HG03571 (cell line): ENCODE results near the gene KLHL20.
"Not testable (repeated sequence)": the region's sequence is repeated elsewhere in the genome, so short reads cannot be mapped to it uniquely, and the experiment has no call there.

Experiments
- ATAC-seq: cut with Tn5 transposase; IDR thresholded peaks from one replicate; pipeline ENCODE4 v1.9.1; 2021; ENCODE audit not compliant: unreplicated experiment

The KLHL20 gene, protein sequence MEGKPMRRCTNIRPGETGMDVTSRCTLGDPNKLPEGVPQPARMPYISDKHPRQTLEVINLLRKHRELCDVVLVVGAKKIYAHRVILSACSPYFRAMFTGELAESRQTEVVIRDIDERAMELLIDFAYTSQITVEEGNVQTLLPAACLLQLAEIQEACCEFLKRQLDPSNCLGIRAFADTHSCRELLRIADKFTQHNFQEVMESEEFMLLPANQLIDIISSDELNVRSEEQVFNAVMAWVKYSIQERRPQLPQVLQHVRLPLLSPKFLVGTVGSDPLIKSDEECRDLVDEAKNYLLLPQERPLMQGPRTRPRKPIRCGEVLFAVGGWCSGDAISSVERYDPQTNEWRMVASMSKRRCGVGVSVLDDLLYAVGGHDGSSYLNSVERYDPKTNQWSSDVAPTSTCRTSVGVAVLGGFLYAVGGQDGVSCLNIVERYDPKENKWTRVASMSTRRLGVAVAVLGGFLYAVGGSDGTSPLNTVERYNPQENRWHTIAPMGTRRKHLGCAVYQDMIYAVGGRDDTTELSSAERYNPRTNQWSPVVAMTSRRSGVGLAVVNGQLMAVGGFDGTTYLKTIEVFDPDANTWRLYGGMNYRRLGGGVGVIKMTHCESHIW

DNA sequence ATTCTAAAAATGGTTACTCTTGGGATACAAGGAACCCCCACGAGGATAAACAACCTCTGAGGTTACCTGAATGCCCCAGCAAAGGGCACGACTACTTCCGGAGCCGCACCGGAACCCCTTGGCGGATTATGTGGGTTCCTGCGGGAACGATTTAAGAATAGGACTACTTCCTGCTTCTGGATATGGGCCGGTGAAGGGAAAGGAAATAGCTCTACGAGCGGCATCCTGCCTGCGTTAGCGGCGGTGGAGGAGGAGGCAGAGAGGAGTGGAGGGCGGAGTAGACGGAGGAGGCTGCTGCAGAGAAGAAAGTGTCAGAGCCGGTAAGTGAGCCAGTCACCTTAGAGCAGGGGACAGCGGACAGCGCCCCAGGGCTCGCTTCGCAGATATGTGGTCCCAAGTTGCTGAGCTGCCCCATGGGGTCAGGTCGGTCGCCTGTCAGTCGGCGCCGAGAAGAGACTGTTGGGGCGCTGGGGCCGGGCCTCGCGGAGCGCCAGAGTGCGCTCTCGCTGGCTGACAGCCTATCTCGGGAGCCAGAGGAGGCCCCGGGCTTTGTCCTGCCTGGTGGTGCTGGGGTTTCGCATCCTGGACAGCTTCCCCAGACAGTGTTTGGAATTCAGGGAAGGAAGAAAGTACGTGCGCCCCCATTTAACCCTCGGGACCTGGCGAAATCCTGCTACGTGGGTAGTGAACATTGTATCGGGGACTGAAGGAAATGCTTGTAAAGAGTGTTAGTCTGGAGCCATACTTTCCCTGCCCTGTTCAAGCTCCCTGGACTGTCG lies at the start of gene KLHL20:
Gene KLHL20, plus strand, starts transcription at position 223 of the 779 bp plus-strand sequence. CDS start 1,063 bp downstream, outside the sequence.
- ATAC-seq: peak; percentile 87

DNA sequence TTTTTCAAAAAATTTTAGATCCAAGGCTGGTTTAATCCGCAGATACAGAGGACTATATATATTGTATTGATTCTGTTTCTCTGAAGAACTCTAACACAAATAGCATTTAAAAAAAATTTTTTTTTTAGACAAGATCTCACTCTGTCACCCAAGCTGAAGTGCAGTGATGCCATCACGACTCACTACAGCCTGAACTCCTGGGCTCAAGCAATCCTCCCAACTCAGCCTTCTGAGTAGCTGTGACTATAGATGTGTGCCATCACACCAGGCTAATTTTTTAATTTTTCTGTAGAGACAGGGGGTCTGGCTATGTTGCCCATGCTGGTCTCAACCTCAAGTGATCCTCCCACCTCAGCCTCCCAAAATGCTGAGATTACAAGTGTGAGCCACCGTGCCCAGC lies 48.1 kb upstream of the KLHL20 start:
- no peak for ATAC-seq

DNA sequence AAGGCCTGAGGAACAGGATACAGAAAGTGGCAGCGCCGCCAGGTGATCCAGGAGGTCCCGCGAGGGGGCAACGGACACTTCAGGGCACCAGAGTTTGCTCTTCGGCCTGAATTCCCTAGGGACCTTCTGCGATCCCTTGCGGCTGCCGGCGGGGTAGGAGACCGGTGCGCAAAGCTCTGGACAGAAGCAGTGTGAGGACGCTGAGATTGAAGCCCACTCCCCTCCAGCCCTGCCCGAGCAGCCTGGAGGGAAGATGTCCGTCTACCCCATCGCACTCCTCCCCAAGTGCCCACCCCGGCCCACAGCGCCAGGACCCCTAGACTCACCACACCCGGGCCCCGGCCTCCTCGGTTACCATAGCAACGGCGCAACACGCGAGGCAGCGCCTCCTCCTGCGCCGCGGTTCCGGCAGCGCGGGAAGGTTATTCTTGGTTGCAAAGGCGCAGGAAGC lies 45.3 kb upstream of the KLHL20 start, which contains the start of gene ANKRD45:
Gene ANKRD45, minus strand, starts transcription at position 361 of the 451 bp plus-strand sequence. CDS start 10,433 bp downstream, outside the sequence.
- ATAC-seq: no peak

DNA sequence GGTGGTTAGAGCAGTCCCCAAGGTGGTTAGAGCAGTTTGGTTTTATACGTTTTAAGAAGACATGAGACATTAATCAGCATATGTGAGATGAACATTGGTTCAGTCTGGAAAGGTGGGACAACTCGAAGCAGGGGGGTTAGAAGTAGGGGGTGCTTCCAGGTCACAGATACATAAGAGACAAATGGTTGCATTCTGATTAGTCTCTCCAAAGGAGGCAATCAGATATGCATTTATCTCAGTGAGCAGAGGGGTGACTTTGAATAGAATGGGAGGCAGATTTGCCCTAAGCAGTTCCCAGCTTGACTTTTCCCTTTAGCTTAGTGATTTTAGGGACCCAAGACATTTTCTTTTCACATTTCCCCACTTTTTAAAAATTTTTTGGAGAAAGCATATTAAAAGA lies 40.3 kb upstream of the KLHL20 start:
- ATAC-seq: not testable (repeated sequence)

DNA sequence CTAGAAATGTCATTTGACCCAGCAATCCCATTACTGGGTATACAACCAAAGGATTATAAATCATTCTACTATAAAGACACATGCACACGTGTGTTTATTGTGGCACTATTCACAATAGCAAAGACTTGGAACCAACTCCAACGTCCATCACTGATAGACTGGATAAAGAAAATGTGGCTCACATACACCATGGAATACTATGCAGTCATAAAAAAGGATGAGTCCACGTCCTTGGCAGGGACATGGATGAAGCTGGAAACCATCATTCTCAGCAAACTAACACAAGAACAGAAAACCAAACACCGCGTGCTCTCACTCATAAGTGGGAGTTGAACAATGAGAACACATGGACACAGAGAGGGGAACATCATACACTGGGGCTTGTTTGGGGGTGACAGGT lies 34.6 kb upstream of the KLHL20 start:
- not testable (repeated sequence) for ATAC-seq

DNA sequence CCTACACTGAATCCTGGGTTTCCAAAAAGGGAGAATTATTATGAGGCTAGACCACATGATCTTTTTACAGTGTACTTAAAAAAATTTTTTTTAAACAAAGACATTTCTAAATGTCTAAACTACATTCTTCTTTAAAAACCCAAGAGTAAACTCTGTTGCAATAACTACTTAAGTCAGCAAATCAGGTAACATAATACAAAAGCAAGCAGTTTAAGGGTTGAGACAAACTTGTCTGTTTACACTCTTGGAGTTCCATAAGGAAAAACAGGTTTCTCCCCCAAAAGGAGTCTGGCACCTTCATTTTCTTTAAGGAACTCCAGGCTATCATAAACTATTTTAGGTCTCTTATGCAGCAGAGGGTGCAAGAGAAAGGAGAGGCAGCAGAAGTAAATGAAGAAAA lies 32.6 kb upstream of the KLHL20 start:
- ATAC-seq: no peak

DNA sequence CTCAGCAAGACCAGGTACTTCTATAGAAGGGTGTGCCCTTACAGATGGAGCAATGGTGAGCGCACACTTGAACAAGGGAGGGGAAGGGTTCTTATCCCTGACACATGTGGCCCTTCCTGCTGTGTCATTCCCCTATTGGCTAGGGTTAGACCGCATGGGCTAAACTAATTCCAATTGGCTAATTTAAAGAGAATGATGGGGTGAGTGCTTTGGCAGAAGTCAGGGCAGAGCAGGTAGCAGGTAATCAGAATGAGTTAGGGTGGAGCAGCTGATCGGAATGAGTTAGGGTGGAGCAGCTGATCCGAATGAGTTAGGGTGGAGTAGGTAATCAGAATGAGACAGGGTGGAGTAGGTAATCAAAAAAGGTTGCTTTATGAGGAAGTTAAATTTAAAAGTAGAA lies 30.9 kb upstream of the KLHL20 start:
- ATAC-seq: not testable (repeated sequence)

DNA sequence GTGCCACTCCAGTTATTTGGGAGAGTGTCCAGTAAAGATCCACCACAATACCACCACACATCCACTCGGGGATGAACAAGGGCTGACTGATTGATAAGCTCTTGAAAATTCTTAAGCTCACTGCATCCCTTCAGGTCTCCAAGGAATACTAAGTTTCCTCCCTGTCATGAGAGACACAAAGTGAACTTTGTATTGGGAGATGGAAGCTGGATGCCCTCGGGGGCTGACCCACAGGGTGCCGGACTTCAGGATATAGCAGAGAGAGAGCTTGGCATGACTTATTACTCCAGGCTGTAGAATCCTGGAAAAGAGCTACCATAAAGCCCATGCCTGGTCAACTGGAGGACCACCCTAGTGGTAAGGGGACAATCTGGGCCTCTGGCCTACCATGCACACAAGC lies 29.7 kb upstream of the KLHL20 start:
- not testable (repeated sequence) for ATAC-seq

DNA sequence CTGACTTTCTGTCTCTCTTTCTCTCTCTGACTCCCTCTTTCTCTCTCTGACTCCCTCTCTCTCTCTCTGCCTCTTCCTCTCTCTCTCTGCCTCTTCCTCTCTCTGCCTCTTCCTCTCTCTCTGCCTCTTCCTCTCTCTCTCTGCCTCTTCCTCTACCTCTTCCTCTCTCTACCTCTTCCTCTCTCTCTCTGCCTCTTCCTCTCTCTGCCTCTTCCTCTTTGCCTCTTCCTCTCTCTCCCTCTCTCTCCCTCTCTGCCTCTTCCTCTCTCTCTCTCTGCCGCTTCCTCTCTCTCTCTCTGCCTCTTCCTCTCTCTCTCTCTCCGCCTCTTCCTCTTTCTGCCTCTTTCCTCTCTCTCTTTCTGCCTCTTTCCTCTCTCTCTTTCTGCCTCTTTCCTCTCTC lies 26.5 kb upstream of the KLHL20 start:
- ATAC-seq: no peak

DNA sequence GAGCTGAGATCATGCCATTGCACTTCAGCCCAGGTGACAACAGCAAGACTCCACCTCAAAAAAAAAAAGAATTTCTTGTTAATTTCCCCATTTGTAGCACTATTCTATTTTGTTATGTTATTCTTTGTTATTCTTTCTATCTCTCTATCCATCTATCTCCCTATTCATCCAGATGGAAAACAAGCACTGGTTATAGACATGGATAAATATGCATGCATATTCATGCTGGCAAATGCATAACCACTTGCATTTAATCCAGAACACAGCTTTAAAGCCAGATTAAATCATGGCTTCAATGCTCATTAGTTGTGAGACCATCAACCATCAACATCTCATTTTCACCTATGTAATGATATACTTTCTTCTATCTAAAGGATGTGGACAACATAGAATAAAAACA lies 21.5 kb upstream of the KLHL20 start:
- no peak for ATAC-seq

DNA sequence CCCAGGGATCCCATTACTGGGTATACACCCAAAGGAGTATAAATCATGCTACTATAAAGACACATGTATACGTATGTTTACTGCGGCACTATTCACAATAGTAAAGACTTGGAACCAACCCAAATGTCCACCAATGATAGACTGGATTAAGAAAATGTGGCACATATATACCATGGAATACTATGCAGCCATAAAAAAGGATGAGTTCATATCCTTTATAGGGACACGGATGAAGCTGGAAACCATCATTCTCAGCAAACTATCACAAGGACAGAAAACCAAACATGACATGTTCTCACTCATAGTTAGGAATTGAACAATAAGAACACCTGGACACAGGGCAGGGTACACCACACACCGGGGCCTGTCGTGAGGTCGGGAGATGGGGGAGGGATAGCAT lies 13.5 kb upstream of the KLHL20 start:
- ATAC-seq: not testable (repeated sequence)

DNA sequence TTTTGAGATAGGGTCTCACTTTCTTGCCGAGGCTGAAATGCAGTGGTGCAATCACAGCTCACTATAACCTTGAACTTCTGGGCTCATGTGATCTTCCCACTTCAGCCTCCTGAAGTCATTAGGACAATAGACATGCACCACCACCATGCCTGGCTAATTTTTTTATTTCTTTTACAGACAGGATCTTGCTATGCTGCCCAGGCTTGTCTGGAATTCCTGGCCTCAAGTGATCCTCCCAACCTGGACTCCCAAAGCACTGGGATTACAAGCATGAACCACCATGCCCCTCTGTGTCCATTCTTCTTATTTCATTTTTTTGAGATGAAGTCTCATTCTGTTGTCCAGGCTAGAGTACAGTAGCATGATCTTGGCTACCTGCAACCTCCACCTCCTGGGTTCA lies 12.0 kb upstream of the KLHL20 start:
- no peak for ATAC-seq

DNA sequence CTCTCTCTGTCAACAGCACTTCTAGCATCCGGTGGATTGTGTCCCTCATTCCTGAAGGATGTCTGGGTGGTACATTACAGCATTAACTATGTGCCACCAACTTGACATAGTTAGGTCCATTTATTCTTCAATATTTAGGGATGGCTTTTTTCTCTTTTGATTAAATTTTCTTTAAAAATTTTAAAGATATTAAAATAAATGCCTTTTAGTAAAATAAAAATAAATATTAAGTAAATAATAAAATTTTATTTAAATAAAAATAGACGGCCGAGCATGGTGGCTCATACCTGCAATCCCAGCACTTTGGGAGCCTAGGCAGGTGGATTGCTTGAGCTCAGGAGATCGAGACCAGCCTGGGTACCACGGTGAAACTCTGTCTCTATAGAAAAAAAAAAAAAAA lies 9.7 kb upstream of the KLHL20 start:
- no peak for ATAC-seq

DNA sequence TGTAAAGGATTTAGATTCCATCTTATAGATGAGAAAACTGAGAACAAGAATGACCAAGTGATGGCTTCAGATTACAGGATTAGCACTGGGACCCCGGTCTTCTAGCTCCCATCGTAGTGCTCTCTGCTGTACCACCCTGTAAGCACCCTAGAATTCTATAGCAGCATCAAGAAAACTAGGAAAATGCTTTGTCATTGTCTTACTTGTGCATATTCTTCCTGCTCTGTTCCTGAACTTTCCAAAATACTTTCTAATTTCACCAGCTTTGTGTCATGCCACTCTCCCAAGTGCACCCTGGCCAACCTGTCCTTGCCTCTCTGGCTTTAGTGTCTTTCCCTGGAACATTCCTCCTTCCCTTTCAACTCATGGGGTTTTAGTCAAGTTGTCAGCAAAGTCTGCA lies 6.0 kb upstream of the KLHL20 start:
- no peak for ATAC-seq

DNA sequence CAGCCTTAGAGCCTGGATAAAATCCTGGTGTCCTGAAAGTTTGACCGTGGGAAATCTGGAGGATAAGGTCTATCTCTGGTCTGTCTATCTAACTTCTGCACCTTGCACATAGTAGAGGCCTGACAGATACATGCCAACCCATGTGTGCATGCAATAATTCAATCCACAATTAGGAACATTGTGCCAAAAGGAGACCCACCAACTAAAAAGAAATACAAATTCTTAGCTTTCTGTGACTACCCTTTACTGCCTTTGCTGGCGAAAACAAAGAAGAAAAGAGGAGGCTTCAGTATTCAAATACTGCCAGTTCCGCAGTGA lies 381 bp upstream of the KLHL20 start:
- ATAC-seq: peak; percentile 0

DNA sequence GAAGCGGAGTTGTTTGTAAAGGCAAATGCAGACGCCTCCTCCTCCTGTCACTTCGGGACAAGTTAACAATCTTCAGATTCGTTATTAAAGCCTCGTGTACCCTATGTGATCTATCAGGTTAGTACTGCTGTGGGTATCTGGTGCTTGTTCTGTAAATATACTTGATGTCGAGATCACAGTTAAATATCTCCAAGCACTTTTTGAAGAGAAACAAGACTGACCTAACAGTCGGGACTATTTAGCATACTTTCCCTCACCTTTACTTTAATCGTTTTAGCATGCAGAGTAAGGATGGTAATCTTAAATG lies 710 bp downstream of the KLHL20 start:
- no peak for ATAC-seq

DNA sequence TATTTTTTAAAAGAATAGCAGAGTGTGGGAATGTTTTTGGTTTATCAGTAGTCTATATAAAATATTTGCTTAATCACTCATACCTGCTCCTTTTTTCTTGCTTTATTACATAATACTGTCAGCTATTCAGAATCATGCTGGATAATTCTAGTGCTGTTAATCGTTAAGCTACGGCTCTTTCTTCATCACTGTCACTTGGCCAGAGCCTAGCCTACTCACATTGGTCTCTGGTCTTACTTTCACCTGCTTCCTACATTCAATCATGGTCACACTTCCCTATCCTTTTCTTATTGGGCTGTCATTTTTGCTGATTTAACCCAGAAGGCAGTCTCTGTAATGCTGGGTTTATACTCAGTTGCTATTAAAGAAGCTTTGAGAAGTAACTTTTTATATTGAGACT lies 2.5 kb downstream of the KLHL20 start:
- no peak for ATAC-seq

DNA sequence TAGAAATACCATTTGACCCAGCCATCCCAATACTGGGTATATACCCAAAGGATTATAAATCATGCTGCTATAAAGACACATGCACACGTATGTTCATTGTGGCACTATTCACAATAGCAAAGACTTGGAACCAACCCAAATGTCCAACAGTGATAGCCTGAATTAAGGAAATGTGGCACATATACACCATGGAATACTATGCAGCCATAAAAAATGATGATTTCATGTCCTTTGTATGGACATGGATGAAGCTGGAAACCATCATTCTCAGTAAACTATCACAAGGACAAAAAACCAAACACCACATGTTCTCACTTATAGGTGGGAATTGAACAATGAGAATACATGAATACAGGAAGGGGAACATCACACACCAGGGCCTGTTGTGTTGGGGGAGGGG lies 16.6 kb downstream of the KLHL20 start:
- not testable (repeated sequence) for ATAC-seq

DNA sequence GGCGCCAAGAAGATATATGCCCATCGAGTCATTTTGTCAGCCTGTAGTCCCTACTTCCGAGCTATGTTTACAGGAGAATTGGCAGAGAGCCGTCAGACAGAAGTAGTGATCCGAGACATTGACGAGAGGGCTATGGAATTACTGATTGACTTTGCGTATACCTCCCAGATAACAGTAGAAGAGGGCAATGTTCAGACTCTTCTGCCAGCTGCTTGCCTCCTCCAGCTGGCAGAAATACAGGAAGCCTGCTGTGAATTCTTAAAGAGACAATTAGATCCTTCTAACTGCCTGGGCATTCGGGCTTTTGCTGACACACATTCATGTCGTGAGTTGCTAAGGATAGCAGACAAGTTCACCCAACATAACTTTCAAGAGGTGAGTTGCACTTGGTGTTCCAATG lies 19.1 kb downstream of the KLHL20 start:
- no peak for ATAC-seq

DNA sequence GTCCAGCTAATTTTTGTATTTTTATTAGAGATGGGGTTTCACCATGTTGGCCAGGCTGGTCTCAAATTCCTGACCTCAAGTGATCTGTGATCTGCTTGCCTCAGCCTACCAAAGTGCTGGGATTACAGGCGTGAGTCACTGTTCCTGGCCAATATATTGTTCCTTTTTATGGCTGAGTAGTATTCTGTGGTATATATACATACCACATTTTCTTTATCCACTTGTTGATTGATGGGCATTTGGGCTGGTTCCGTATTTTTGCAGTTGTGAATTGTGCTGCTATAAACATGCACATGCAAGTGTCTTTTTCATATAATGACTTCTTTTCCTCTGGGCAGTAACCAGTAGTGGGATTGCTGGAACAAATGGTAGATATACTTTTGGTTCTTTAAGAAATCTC lies 21.3 kb downstream of the KLHL20 start:
- ATAC-seq: not testable (repeated sequence)

DNA sequence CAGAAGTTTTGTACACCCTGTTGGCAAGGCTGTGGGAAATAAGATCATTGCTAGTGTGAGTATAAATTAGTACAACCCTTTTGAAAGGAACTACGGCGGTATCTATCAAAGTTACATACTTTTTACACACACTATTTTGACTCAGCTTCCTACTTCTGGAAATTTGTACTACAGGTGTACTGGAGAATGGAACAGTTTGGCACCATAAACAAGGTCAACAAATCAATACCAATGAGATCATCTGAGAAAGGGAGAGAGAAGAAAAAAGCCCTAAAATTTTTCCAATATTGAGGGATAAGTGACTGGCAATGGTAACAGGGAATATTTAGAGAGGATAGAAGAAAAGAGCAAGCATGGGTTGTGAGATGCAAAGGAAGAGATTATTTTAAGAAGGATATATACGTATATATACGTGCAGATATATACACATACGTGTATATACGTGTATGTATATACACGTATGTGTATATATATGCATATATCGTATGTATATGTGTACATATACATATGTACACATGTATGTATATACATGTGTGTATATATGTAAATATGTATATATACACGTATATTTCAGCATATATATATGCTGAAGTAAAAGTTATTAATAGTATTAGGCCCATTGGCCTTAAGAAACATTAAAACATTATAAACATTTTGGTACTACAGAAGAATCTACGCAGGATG lies 27.6 kb downstream of the KLHL20 start:
- ATAC-seq: no peak
